Measurements from ENCODE around the gene CSNK1A1. TPM values are rescaled to one million over a fixed set of nuclear protein-coding genes. Genes with fewer than 3 reads are reported as not detected.

The CSNK1A1 gene
- total RNA-seq, 1 donor from 2014 or later: 82.6 TPM

- ATAC-seq (no peak), DNase-seq (ENCODE audit: low spot score) (no peak)
Measured at GRCh38 chr5:149443210-149443609, 108.0 kb downstream of the CSNK1A1 start.

DNA sequence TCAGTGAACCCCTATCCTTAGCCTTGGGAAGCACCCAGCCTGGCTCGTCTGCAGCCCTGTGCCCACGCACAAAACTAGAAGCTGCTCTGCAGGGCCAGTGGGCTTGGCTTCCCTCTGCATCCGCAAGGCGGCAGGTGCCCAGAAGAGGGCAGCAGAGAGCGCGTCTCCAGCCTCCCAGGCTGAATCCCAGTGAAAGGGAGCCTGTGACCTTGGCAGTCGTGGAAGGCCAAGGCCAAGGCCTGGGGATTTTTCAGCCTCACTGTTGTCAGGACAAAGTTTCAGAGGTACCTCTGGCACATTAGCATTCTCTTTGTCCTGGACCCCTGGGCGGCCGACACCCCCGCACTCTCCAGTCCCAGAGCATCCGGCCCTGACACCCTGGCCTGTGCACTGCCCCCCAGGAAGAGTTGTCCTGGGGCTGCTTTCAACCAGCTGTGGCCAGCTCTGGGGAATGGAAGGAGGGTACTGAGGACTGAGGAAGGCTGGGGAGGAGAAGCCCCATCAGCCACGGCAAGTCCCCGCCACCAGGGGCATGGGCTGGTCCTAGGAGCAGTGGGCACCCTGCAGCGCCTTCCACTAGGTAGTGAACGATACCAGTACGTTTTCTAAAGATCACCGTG is 108.6 kb downstream of the CSNK1A1 start:
- DNase-seq (ENCODE audit: low spot score): peak; percentile 81
- ATAC-seq: peak; percentile 99

Other genes starting within 250 kb of the CSNK1A1 start
- 5.1 TPM for gene GRPEL2, start 205.9 kb downstream of the CSNK1A1 start, total RNA-seq
- 0.93 TPM for gene PCYOX1L, start 193.4 kb downstream of the CSNK1A1 start, total RNA-seq
- gene IL17B, start 172.1 kb downstream of the CSNK1A1 start, total RNA-seq: not detected
- 6.5 TPM for gene ARHGEF37, start 30.1 kb upstream of the CSNK1A1 start, total RNA-seq
- gene PPARGC1B, start 178.9 kb upstream of the CSNK1A1 start, total RNA-seq: 4.0 TPM